Liver (tissue), 3 donors: Measurements from ENCODE around the gene USH2A.

Experiments used
- RAD21 ChIP-seq, 2 donors: IDR thresholded peaks; 2 replicates each; pipeline ENCODE4 v1.6.1; 2016; ENCODE audit warnings: antibody characterized with exemption in 2 of 2, mild to moderate bottlenecking in 2 of 2
- TAF1 ChIP-seq: conservative IDR thresholded peaks from 2 replicates; pipeline ENCODE4 v1.6.1; 2016; ENCODE audit warnings: antibody characterized with exemption, mild to moderate bottlenecking
- TF ChIP-seq, protein P1 (sequence below): fragments of 150-350 bp; IDR thresholded peaks from 2 replicates; pipeline ENCODE4 v1.5.1; 2017; ENCODE audit warnings: improper control_type of control experiment, low read depth, low read length; ENCODE audit not compliant: missing input control
- TF ChIP-seq, protein P2 (sequence below): IDR thresholded peaks from 2 replicates; pipeline ENCODE4 v1.6.1; 2016; ENCODE audit warnings: antibody characterized with exemption
- TF ChIP-seq, protein P3 (sequence below): IDR thresholded peaks from 2 replicates; pipeline ENCODE4 v1.6.1; 2016; ENCODE audit warnings: antibody characterized with exemption, mild to moderate bottlenecking
- donor health status: healthy.
- donor health status: healthy.

DNA sequence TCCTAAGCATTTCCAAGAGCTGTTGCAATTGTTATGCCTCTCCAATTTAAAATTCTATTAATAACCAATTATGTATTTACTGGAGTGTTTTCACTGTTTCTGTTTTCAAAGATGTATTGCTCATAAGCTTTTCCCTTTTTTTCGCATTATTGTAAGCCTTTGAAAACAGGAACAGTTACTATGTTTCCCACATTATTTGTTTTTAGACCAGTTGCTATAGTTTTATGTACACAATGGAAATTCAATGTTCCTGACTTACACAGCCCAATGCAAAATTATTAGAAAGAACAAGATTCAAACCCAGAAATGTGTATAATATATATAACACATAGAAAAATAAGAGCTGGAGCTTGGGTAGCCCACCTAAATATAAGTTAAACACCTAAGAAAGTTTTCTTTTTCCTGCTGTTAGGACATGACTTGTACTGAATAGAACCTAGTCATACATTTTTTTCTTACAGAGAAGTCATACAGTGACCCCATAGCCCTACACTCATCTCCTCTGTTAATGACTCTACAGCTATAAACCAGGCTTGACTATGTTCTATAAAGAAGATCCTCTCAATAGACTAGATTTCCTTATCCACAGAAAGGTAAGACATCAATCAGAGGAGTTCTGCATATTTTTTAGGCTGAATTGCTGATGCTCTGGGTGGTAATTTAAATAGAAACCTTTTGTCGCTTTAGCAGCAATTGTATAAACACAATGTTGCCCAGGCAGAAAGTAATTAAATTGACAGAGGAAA lies 299.6 kb downstream of the USH2A start:
- TF ChIP-seq, protein P1, sequence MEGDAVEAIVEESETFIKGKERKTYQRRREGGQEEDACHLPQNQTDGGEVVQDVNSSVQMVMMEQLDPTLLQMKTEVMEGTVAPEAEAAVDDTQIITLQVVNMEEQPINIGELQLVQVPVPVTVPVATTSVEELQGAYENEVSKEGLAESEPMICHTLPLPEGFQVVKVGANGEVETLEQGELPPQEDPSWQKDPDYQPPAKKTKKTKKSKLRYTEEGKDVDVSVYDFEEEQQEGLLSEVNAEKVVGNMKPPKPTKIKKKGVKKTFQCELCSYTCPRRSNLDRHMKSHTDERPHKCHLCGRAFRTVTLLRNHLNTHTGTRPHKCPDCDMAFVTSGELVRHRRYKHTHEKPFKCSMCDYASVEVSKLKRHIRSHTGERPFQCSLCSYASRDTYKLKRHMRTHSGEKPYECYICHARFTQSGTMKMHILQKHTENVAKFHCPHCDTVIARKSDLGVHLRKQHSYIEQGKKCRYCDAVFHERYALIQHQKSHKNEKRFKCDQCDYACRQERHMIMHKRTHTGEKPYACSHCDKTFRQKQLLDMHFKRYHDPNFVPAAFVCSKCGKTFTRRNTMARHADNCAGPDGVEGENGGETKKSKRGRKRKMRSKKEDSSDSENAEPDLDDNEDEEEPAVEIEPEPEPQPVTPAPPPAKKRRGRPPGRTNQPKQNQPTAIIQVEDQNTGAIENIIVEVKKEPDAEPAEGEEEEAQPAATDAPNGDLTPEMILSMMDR, result no peak
- TF ChIP-seq RAD21 (IDR thresholded peaks at IDR 0.05), result no peak
- TF ChIP-seq, protein P2, sequence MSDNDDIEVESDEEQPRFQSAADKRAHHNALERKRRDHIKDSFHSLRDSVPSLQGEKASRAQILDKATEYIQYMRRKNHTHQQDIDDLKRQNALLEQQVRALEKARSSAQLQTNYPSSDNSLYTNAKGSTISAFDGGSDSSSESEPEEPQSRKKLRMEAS, result no peak
- TF ChIP-seq, protein P3, sequence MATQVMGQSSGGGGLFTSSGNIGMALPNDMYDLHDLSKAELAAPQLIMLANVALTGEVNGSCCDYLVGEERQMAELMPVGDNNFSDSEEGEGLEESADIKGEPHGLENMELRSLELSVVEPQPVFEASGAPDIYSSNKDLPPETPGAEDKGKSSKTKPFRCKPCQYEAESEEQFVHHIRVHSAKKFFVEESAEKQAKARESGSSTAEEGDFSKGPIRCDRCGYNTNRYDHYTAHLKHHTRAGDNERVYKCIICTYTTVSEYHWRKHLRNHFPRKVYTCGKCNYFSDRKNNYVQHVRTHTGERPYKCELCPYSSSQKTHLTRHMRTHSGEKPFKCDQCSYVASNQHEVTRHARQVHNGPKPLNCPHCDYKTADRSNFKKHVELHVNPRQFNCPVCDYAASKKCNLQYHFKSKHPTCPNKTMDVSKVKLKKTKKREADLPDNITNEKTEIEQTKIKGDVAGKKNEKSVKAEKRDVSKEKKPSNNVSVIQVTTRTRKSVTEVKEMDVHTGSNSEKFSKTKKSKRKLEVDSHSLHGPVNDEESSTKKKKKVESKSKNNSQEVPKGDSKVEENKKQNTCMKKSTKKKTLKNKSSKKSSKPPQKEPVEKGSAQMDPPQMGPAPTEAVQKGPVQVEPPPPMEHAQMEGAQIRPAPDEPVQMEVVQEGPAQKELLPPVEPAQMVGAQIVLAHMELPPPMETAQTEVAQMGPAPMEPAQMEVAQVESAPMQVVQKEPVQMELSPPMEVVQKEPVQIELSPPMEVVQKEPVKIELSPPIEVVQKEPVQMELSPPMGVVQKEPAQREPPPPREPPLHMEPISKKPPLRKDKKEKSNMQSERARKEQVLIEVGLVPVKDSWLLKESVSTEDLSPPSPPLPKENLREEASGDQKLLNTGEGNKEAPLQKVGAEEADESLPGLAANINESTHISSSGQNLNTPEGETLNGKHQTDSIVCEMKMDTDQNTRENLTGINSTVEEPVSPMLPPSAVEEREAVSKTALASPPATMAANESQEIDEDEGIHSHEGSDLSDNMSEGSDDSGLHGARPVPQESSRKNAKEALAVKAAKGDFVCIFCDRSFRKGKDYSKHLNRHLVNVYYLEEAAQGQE, result no peak
- no peak for TF ChIP-seq TAF1
